ENCODE results near the gene CALCOCO1.
"Not testable (repeated sequence)": the region's sequence is repeated elsewhere in the genome, so short reads cannot be mapped to it uniquely, and the experiment has no call there.

Gene CALCOCO1

GRCh38 chr12:53733051-53733806, 6.0 kb upstream of the CALCOCO1 start:
- no peak for DNase-seq (ENCODE audit: low read depth)

- no peak for DNase-seq (ENCODE audit: low read depth)
Observed at GRCh38 chr12:53729644-53730043, 2.4 kb upstream of the CALCOCO1 start.

- DNase-seq (ENCODE audit: low read depth): no peak
Observed at GRCh38 chr12:53728206-53728605, 954 bp upstream of the CALCOCO1 start.

- no peak for DNase-seq (ENCODE audit: low read depth)
Observed at GRCh38 chr12:53726946-53727309, 324 bp downstream of the CALCOCO1 start.

GRCh38 chr12:53726341-53726740, 911 bp downstream of the CALCOCO1 start:
- no peak for DNase-seq (ENCODE audit: low read depth)

GRCh38 chr12:53725824-53726223, 1.4 kb downstream of the CALCOCO1 start:
- no peak for DNase-seq (ENCODE audit: low read depth)

GRCh38 chr12:53722450-53723041, 4.7 kb downstream of the CALCOCO1 start:
- no peak for DNase-seq (ENCODE audit: low read depth)

- no peak for DNase-seq (ENCODE audit: low read depth)
Observed at GRCh38 chr12:53720946-53721345, 6.3 kb downstream of the CALCOCO1 start.

- no peak for DNase-seq (ENCODE audit: low read depth)
Observed at GRCh38 chr12:53719649-53720048, 7.6 kb downstream of the CALCOCO1 start.

GRCh38 chr12:53718567-53718966, 8.7 kb downstream of the CALCOCO1 start:
- not testable (repeated sequence) for DNase-seq (ENCODE audit: low read depth)

GRCh38 chr12:53717319-53717718, 9.9 kb downstream of the CALCOCO1 start:
- no peak for DNase-seq (ENCODE audit: low read depth)

- no peak for DNase-seq (ENCODE audit: low read depth)
Observed at GRCh38 chr12:53714004-53714403, 13.2 kb downstream of the CALCOCO1 start.

- DNase-seq (ENCODE audit: low read depth): no peak
Observed at GRCh38 chr12:53713516-53713915, 13.7 kb downstream of the CALCOCO1 start.

- DNase-seq (ENCODE audit: low read depth): no peak
Observed at GRCh38 chr12:53712059-53712643, 15.1 kb downstream of the CALCOCO1 start.

- no peak for DNase-seq (ENCODE audit: low read depth)
Observed at GRCh38 chr12:53710091-53710490, 17.2 kb downstream of the CALCOCO1 start.

- no peak for DNase-seq (ENCODE audit: low read depth)
Observed at GRCh38 chr12:53709671-53710070, 17.6 kb downstream of the CALCOCO1 start.

- DNase-seq (ENCODE audit: low read depth): no peak
Observed at GRCh38 chr12:53706080-53706479, 21.2 kb downstream of the CALCOCO1 start.

- DNase-seq (ENCODE audit: low read depth): no peak
Observed at GRCh38 chr12:53703756-53704155, 23.5 kb downstream of the CALCOCO1 start.

- no peak for DNase-seq (ENCODE audit: low read depth)
Observed at GRCh38 chr12:53701518-53702264, 25.6 kb downstream of the CALCOCO1 start.

- no peak for DNase-seq (ENCODE audit: low read depth)
Observed at GRCh38 chr12:53700567-53700966, 26.7 kb downstream of the CALCOCO1 start.

- no peak for DNase-seq (ENCODE audit: low read depth)
Observed at GRCh38 chr12:53699678-53700025, 27.6 kb downstream of the CALCOCO1 start.

GRCh38 chr12:53698948-53699677, 28.1 kb downstream of the CALCOCO1 start:
- no peak for DNase-seq (ENCODE audit: low read depth)
